GM12801 (cell line): Measurements from ENCODE around the gene STRN4.

Experiments
- TF ChIP-seq, protein P1 (sequence below): IDR thresholded peaks from one replicate; pipeline ENCODE4 v1.5.1; 2011; ENCODE audit warnings: control low read depth; ENCODE audit not compliant: insufficient read length; ENCODE audit errors: extremely low read depth

STRN4 gene

DNA sequence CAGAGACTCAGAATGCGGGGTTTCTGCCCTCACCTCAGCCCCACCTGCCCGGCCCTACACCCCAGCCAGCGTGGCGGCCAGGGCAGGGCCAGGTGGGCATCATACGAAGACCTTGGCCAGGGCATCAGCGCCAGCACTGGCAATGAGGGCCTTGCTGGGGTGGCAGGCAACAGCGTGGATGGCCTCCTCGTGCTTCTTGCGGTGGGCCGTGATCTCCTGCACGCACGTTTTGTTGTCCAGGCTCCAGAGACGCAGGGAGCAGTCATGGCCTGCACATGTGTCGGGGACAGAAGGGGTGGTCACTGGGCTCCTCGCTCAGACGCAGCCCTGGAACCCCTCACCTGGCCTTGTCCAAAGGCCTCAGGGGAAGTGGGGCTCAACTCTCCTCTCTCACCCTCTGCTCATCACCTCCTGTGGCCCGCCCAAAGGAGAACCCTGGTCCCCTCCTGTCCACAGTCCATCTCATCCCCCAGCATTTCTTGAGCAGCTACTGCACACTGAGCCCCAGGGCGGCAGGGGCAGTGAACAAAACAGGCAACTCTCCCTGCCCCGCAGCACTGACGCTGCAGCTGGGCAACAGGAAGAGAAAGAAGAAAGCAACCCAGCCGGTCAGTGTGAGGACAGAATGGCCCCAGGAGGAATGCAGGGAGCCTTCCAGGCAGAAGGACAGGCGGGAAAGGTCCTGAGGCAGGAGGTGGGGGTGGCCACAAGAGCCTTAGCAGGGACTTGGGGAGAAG, 25.6 kb downstream of the STRN4 start:
- TF ChIP-seq, protein P1, sequence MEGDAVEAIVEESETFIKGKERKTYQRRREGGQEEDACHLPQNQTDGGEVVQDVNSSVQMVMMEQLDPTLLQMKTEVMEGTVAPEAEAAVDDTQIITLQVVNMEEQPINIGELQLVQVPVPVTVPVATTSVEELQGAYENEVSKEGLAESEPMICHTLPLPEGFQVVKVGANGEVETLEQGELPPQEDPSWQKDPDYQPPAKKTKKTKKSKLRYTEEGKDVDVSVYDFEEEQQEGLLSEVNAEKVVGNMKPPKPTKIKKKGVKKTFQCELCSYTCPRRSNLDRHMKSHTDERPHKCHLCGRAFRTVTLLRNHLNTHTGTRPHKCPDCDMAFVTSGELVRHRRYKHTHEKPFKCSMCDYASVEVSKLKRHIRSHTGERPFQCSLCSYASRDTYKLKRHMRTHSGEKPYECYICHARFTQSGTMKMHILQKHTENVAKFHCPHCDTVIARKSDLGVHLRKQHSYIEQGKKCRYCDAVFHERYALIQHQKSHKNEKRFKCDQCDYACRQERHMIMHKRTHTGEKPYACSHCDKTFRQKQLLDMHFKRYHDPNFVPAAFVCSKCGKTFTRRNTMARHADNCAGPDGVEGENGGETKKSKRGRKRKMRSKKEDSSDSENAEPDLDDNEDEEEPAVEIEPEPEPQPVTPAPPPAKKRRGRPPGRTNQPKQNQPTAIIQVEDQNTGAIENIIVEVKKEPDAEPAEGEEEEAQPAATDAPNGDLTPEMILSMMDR = no peak

DNA sequence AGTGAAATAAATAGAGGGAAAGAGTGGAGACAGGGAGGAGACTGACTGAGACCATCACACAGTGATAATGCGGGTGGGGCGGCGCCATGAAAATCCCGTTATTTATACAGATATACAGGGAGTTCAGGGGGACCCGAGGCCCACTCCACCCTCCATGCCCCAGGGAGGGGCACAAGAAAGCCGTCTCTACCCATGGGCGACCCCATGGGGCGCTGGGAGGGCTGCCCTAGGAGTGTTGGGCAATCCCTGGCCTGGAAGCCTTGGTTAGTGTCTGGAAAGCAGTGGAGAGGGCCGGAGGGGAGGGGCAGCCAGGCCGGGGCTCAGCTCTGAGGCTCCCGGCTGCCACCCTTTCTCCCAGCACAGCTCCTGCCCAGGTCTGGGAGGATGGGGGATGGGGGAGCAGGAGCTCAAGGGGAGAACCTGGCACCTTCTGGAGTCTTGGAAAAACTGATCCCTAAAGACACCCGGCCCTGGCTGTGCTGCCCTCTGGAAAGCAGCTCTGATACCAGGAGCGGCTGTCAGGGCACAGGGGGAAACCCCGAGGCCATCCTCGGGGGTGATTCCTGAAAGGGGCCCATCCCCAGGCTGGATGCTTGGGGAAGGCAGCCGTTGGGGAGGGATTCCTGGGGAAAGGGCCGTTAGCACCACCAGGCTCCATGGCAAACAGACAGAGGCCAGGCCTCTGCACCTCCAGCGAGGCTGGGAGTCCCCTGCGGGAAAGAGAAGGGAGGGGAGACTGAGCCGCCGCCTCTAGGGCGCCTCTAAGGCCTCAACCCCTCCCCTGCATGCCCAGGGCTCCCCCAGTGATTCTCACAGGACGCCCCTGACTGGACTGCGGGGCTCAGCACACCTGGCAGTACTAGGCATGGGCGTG, 26.4 kb downstream of the STRN4 start:
- TF ChIP-seq, protein P1 = no peak

DNA sequence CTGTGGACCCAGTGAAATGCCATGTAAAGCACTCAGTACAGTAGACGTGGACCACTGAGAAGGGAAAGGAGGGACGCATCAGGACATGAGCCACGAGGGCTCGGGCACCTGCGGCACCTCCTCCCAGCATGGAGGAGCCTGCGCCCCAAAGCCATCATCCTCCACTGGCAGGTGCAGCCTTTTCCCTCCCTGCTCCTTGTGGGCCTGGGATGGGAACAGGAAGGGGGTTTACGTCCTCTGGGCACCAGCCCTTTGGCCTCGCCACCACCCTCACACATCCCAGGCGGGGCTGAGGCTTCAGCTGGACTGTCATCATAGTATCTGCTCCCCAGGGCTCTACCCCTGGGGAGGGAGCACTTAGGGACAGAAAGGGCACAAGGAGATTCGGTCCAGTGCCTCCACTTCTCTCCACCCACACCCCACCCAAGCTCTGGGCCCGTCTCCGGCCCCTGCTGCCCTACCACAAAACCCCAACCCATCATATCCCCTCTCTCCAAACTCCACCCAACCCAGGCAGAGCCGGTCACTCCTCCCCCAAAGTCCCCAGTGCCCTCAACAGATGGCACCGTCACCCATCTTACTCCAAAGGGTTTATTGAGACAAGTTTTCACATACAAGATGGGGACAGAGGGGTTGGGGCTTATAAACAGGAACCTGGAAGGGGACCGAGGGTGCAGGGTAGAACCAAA, 27.2 kb downstream of the STRN4 start:
- TF ChIP-seq, protein P1 = no peak

DNA sequence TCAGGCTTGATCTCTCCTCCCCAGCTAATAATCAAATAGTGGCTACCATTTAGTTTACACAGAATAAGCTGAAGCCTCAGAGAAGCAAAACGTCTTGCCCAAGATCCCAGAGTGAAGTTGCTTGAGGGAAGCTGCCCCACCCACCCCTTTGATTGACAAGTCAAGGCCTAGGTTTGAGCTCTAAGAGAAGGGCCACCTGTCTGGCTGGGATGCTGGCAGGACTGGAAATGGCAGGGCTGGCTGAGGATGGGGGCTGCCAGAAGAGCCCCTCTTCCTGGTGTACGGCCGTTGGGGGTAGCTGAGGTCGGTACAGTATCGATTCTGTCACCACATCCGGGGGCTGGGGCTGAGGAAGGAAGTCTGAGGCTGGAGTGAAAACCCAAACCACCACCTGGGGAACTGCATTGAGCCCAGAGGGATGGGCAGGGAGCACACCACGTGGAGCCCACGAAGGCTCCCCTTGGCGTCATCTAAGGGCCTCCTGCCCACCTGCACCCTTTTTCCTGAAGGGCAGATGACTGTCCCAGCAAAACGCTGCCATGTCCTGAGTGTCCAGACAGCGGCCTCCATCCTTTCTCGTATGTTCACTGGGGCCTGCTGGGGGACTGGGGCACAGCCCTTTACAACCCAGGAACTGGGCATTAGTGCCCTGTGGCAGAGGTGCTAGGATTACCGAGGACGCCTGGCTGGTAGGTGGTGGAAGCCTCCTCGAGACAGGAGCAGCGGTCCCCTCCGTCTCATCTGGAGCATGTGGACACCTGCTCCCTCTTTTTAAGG, 27.9 kb downstream of the STRN4 start:
- TF ChIP-seq, protein P1 = no peak

DNA sequence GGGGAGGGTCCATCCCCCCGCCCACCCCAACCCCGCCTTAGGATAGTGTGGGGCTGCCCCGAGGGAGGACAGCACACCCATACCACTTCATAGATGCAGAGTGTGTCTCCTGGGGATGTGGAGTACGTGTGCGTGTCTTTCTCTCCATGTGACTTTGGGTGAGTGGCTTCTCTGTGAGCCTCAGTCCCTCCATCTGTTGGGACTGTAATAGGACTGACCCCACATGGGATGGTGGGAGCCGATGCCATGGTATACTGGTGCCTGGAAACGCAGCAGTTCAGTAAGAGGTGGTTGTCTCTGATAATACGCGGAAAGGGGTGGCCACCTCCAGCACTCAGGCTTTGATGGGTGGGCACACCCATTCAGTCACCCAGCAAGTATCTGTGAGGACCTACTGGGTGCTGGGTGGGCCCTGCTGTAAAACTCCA, 28.5 kb downstream of the STRN4 start:
- TF ChIP-seq, protein P1 = no peak

DNA sequence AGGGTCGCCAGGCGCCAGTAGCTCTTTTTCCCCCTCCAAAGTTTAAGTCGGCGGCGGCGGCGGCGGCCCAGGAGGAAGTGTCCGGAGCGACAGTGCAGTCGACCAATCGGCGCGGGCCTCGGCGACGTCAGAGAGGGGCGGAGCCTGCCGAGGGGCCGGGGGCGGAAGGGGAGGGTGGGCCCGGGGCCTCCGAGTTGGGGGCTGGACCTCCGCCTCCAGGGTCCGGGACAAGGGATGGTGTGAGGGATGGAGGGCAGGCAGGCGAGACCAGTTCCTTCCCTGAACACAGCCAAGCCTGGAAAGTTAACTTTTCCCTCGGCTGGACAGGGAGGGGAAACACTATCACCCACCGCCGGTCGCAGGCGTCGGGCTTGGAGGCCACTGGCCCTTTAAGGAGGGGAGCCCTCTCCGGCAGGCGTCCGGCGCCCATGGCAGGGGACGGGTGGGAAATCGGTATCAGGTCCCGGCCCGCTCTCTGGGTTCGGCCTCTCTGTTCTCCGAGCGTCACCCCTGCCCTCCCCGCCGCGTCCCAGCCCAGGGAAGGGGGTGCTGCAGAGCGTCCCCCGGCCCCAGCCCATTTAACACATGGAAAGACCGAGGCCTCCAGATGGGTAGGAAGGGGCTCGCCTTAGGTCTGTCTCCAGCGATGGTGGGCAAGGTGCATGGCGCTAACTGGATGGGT, 29.1 kb downstream of the STRN4 start, which contains the start of gene PRKD2:
PRKD2 (minus strand) TSS at position 81 of the 682 bp plus-strand sequence. CDS start 744 bp downstream, outside the sequence.
- TF ChIP-seq, protein P1 = no peak
